IMR-90 (cell line): Measurements from ENCODE around the gene HERC4. TPM values are rescaled to one million over a fixed set of nuclear protein-coding genes. Genes with fewer than 3 reads are reported as not detected.

ENCODE experiments used
- ATAC-seq: fragments of 200-7000 bp; cut with Tn5 transposase; 2 replicates; pipeline ENCODE4 v1.9.1; 2020; ENCODE audit warnings: low read depth, mild to moderate bottlenecking, moderate library complexity
- BruUV-seq: library from RNA; stranded (reverse); fragments of 400-500 nt; replicated peaks from 2 replicates; lab custom pipeline; 2021; lab: Mats Ljungman, UMichigan
- CTCF ChIA-PET: fragments of 300-600 bp; formaldehyde crosslinking; extraction: SDS; loops from one replicate; lab custom pipeline; 2021; ENCODE audit warnings: antibody characterized with exemption; lab: Yijun Ruan, JAX
- POLR2A ChIA-PET: fragments of 300-600 bp; sonication (Branson Sonifier 250); formaldehyde crosslinking; loops from one replicate; lab custom pipeline; 2022; ENCODE audit warnings: antibody characterized with exemption; ENCODE audit not compliant: unreplicated experiment; lab: Charles Lee
- DNase-seq: peaks from one replicate; pipeline ENCODE4 v3.0.0; 2013
- H2AFZ ChIP-seq: replicated peaks from 2 replicates; pipeline ENCODE3; 2013; ENCODE audit warnings: low read length, mild to moderate bottlenecking; ENCODE audit not compliant: poor library complexity
- H2AK5ac ChIP-seq: 2 replicates; pipeline ENCODE4 v1.6.1; 2013; ENCODE audit warnings: low read depth, low read length, inconsistent platforms
- H2AK9ac ChIP-seq: replicated peaks from 2 replicates; pipeline ENCODE3; 2013; ENCODE audit warnings: mild to moderate bottlenecking, low read depth, low read length, moderate library complexity; ENCODE audit not compliant: poor library complexity
- H2BK120ac ChIP-seq: 2 replicates; pipeline ENCODE4 v1.6.1; 2013; ENCODE audit warnings: low read depth, low read length, inconsistent platforms
- H2BK15ac ChIP-seq: 3 replicates; pipeline ENCODE4 v1.6.1; 2013; ENCODE audit warnings: low read depth, low read length, inconsistent platforms
- H2BK20ac ChIP-seq: 2 replicates; pipeline ENCODE4 v1.6.1; 2013; ENCODE audit warnings: low read depth, mild to moderate bottlenecking, inconsistent platforms, low read length, moderate library complexity
- H2BK5ac ChIP-seq: 2 replicates; pipeline ENCODE4 v1.6.1; 2013; ENCODE audit warnings: mild to moderate bottlenecking, low read depth, low read length, inconsistent platforms; ENCODE audit not compliant: poor library complexity, severe bottlenecking
- H3K14ac ChIP-seq: replicated peaks from 2 replicates; pipeline ENCODE4 v1.6.1; 2013; ENCODE audit warnings: low read depth, low read length, inconsistent platforms
- H3K18ac ChIP-seq: 2 replicates; pipeline ENCODE4 v1.6.1; 2013; ENCODE audit warnings: low read depth, low read length, control low read depth
- H3K23ac ChIP-seq: 2 replicates; pipeline ENCODE4 v1.6.1; 2013; ENCODE audit warnings: low read depth, low read length, inconsistent platforms
- H3K27ac ChIP-seq: 2 replicates; pipeline ENCODE4 v1.5.1; 2013; ENCODE audit warnings: mild to moderate bottlenecking, control low read depth, low read length; ENCODE audit not compliant: insufficient read depth
- H3K27me3 ChIP-seq: 2 replicates; pipeline ENCODE4 v1.6.1; 2013; ENCODE audit warnings: low read length; ENCODE audit not compliant: control insufficient read depth, insufficient read depth
- H3K36me3 ChIP-seq: 2 replicates; pipeline ENCODE4 v1.6.1; 2013; ENCODE audit warnings: low read length, mixed read lengths; ENCODE audit not compliant: control insufficient read depth, insufficient read depth
- H3K4ac ChIP-seq: 2 replicates; pipeline ENCODE4 v1.6.1; 2013; ENCODE audit warnings: low read depth, low read length, inconsistent platforms
- H3K4me1 ChIP-seq: 2 replicates; pipeline ENCODE4 v1.6.1; 2013; ENCODE audit warnings: low read length, mixed read lengths; ENCODE audit not compliant: control insufficient read depth, insufficient read depth
- H3K4me2 ChIP-seq: 2 replicates; pipeline ENCODE4 v1.6.1; 2013; ENCODE audit warnings: low read depth, mild to moderate bottlenecking, control low read depth, low read length, moderate library complexity
- H3K4me3 ChIP-seq: 2 replicates; pipeline ENCODE4 v1.5.1; 2013; ENCODE audit warnings: low read depth, mild to moderate bottlenecking, control low read depth, low read length, moderate library complexity; ENCODE audit not compliant: insufficient read depth
- H3K56ac ChIP-seq: 2 replicates; pipeline ENCODE4 v1.6.1; 2013; ENCODE audit warnings: low read length, inconsistent platforms; ENCODE audit not compliant: insufficient read depth; ENCODE audit errors: extremely low read depth
- H3K79me1 ChIP-seq, 2 experiments: 2 replicates each; pipeline ENCODE4 v1.6.1; 2013; ENCODE audit warnings: low read length in 2 of 2, inconsistent platforms in 1 of 2, low read depth in 1 of 2
- H3K9ac ChIP-seq: 2 replicates; pipeline ENCODE4 v1.6.1; 2013; ENCODE audit warnings: low read depth, low read length, control low read depth
- H3K9me1 ChIP-seq: 2 replicates; pipeline ENCODE4 v1.6.1; 2013; ENCODE audit warnings: low read length, inconsistent platforms; ENCODE audit not compliant: insufficient read depth
- H3K9me3 ChIP-seq: 2 replicates; pipeline ENCODE4 v1.6.1; 2013; ENCODE audit warnings: low read length; ENCODE audit not compliant: control insufficient read depth, insufficient read depth
- H4K20me1 ChIP-seq: 2 replicates; pipeline ENCODE4 v1.6.1; 2013; ENCODE audit warnings: low read length, inconsistent platforms; ENCODE audit not compliant: insufficient read depth
- H4K5ac ChIP-seq: 2 replicates; pipeline ENCODE4 v1.6.1; 2013; ENCODE audit warnings: mild to moderate bottlenecking, low read depth, low read length, control low read depth
- H4K8ac ChIP-seq, 2 experiments: 2 replicates each; pipeline ENCODE4 v1.6.1; 2013; ENCODE audit warnings: low read depth in 2 of 2, low read length in 2 of 2, control low read depth in 1 of 2, inconsistent platforms in 1 of 2
- H4K91ac ChIP-seq: 2 replicates; pipeline ENCODE4 v1.6.1; 2013; ENCODE audit warnings: low read depth, low read length, inconsistent platforms; ENCODE audit not compliant: insufficient read depth
- MAFK ChIP-seq: IDR thresholded peaks from 2 replicates; pipeline ENCODE4 v1.6.1; 2012; ENCODE audit warnings: low read depth, low read length, improper control_type of control experiment
- MAZ ChIP-seq: IDR thresholded peaks from 2 replicates; pipeline ENCODE4 v1.6.1; 2012; ENCODE audit warnings: low read depth, mild to moderate bottlenecking, low read length, improper control_type of control experiment, moderate library complexity, borderline replicate concordance
- RFX5 ChIP-seq: IDR thresholded peaks from 2 replicates; pipeline ENCODE4 v1.8.0; 2012; ENCODE audit warnings: low read depth, mild to moderate bottlenecking, low read length, moderate library complexity
- USF2 ChIP-seq: fragments of 150-350 bp; IDR thresholded peaks from 2 replicates; pipeline ENCODE4 v1.6.1; 2017; ENCODE audit warnings: mild to moderate bottlenecking, antibody characterized with exemption, low read length, low read depth
- WGBS, 2 experiments: methylation state at CpG; one replicate each; pipeline versions ENCODE4 v1.1.5 to v1.1.7; 2013; ENCODE audit warnings: missing lambda C conversion rate in 2 of 2; ENCODE audit not compliant: insufficient read length in 1 of 2; ENCODE audit errors: extremely low coverage in 2 of 2; 5-methylcytosine and 5-hydroxymethylcytosine counted together
- dilution Hi-C: fragments of 300-500 bp; cut with HindIII; formaldehyde crosslinking; loops from one replicate; pipeline ENCODE4 v1.14.3; 2018; ENCODE audit warnings: low sequenced_read_pairs; ENCODE audit not compliant: unreplicated experiment
- in situ Hi-C: fragments of 300-500 bp; cut with MboI; formaldehyde crosslinking; loops from 3 replicates; pipeline ENCODE4 v1.14.3; 2019; ENCODE audit warnings: low sequenced_read_pairs, inconsistent platforms, mixed read lengths
- intact Hi-C: fragments of 100-400 bp; cut with micrococcal nuclease; formaldehyde crosslinking; loops from 2 replicates; pipeline ENCODE4 v1.10.0; 2022
- polyA plus RNA-seq, 3 experiments: library from polyadenylated mRNA; depleted of rRNA; stranded (reverse); fragments of >200 nt; gene quantifications; 2 replicates each; pipeline ENCODE4 v1.2.3, GENCODE V29; 2012; ENCODE audit warnings: low replicate concordance in 1 of 3
- total RNA-seq: library from RNA; depleted of rRNA; stranded (reverse); fragments of >200 nt; gene quantifications from 2 replicates; pipeline ENCODE4 v1.2.3, GENCODE V29; 2012

The HERC4 gene
- total and polyA plus RNA-seq, 2 of the 4 experiments (the other 2 are of a cell fraction): 66.6 to 92.8 TPM

GRCh38 chr10:68092512-68092911 is 17.4 kb upstream of the HERC4 start:
- Histone ChIP-seq H4K5ac (peak overlapping the region; percentile 93), H4K20me1 (no peaks in the 10 kb centered on the region), H2BK20ac (peak overlapping the region; percentile 90), H3K27me3 (no peaks in the 10 kb centered on the region), H2BK15ac (peak overlapping the region; percentile 92; the same call in 2 of the 3 replicates), H3K4ac (peak overlapping the region; percentile 93), H3K4me3 (no peak overlapping the region), H3K4me2 (no peak overlapping the region), H4K91ac (peak overlapping the region; percentile 90), H2AK9ac (no peak overlapping the region), H3K36me3 (no peaks in the 10 kb centered on the region), H3K56ac (peak overlapping the region; percentile 66), H3K79me1 (peaks cover 6 to 13% of the 10 kb centered on the region in 2 experiments; a peak in 3 of 4 replicates), H3K14ac (peak overlapping the region; percentile 93), H2AK5ac (peak overlapping the region; percentile 94), H2BK120ac (peak overlapping the region; percentile 88), H3K9ac (no peak overlapping the region), H3K4me1 (peaks cover 16% of the 10 kb centered on the region), H4K8ac (peak overlapping the region; percentile 56 to 90), H3K9me1 (no peaks in the 10 kb centered on the region), H3K18ac (peak overlapping the region; percentile 98; the same call in 1 of the 2 replicates), H2AFZ (no peak overlapping the region), H3K9me3 (no peaks in the 10 kb centered on the region), H3K23ac (peak overlapping the region; percentile 58), H3K27ac (peak overlapping the region; percentile 77), H2BK5ac (peak overlapping the region; percentile 91)
- TF ChIP-seq MAZ (no peak), RFX5 (no peak), USF2 (no peak), MAFK (no peak)
- DNase-seq: peak; percentile 50
- no CpG with 5 or more reads among the region's 2 CpGs for WGBS, 2 experiments
- no peak for ATAC-seq
- ChIA-PET CTCF (interaction anchor here (1.0 kb wide), 1 partner anchor 10 kb away, joined by 3 read pairs; no protein-coding TSS in a partner anchor), POLR2A (no interaction called here)
- dilution Hi-C loops: no loop called here
- in situ Hi-C loops: no loop called here
- intact Hi-C loops: no loop called here
- no TSS peak for BruUV-seq
